Right hindlimb (tissue), 1 donor: Measurements from ENCODE around the gene SMIM34.

Experiments used
- DNase-seq: peaks from one replicate; pipeline ENCODE4 v3.0.0-alpha.2; 2018

Gene SMIM34

DNA sequence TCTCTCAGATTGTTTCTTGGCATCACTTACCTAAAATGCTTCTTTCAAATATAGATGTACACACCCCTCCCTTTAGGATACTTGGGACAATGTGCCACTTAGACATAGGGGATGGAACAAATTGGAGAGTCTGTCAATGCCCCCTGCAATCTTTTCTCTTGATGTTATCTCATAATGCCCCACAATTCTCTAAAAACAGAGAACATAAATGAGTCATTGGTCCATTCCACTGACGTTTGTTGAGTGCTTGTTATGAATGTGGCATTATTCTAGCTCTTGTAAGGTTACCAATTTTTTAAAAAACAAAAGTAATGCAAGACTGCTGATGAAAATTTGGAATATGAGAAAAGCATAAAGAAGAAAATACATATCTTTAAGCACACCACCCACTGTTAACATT is 54.0 kb downstream of the SMIM34 start:
- DNase-seq, result no peak
